ENCODE data around the gene HAS3.

HAS3 gene

GRCh38 chr16:69089091-69089910 lies 16.2 kb upstream of the HAS3 start:
- DNase-seq: no peak

GRCh38 chr16:69093974-69094373 lies 11.5 kb upstream of the HAS3 start:
- DNase-seq: no peak

- no peak for DNase-seq
Measured at GRCh38 chr16:69094501-69094900, 11.0 kb upstream of the HAS3 start.

GRCh38 chr16:69095193-69095592 lies 10.3 kb upstream of the HAS3 start:
- no peak for DNase-seq

- no peak for DNase-seq
Measured at GRCh38 chr16:69100071-69100691, 5.3 kb upstream of the HAS3 start.

- DNase-seq: no peak
Measured at GRCh38 chr16:69106491-69107315, 1.2 kb downstream of the HAS3 start.

GRCh38 chr16:69107316-69107962 lies 2.0 kb downstream of the HAS3 start:
- no peak for DNase-seq

GRCh38 chr16:69108064-69108904 lies 2.8 kb downstream of the HAS3 start:
- DNase-seq: no peak

GRCh38 chr16:69108905-69109252 lies 3.4 kb downstream of the HAS3 start:
- no peak for DNase-seq

GRCh38 chr16:69109486-69110270 lies 4.2 kb downstream of the HAS3 start:
- DNase-seq: no peak

GRCh38 chr16:69110406-69110805 lies 5.0 kb downstream of the HAS3 start:
- no peak for DNase-seq

- DNase-seq: no peak
Measured at GRCh38 chr16:69111216-69111875, 5.9 kb downstream of the HAS3 start.

- no peak for DNase-seq
Measured at GRCh38 chr16:69111876-69112230, 6.4 kb downstream of the HAS3 start.

GRCh38 chr16:69112285-69113129 lies 7.1 kb downstream of the HAS3 start:
- peak; percentile 18 for DNase-seq

- DNase-seq: no peak
Measured at GRCh38 chr16:69113216-69113615, 7.8 kb downstream of the HAS3 start.

- no peak for DNase-seq
Measured at GRCh38 chr16:69114346-69114975, 9.0 kb downstream of the HAS3 start.

- no peak for DNase-seq
Measured at GRCh38 chr16:69114976-69115355, 9.5 kb downstream of the HAS3 start.

- no peak for DNase-seq
Measured at GRCh38 chr16:69115361-69115760, 9.9 kb downstream of the HAS3 start.

GRCh38 chr16:69115837-69116236 lies 10.4 kb downstream of the HAS3 start:
- DNase-seq: no peak
